Neural progenitor cell (in vitro differentiated cells): ENCODE results near the gene CREBBP. TPM values are rescaled to one million over a fixed set of nuclear protein-coding genes. Genes with fewer than 3 reads are reported as not detected.

ENCODE experiments used
- DNase-seq: peaks from one replicate; pipeline ENCODE4 v3.0.0-alpha.2; 2016; ENCODE audit warnings: low spot score
- H2AFZ ChIP-seq: fragments of 200-600 bp; sonication (generic); replicated peaks from 2 replicates; pipeline ENCODE4 v1.6.1; 2016; ENCODE audit warnings: antibody characterized with exemption
- H3F3A ChIP-seq: fragments of 200-600 bp; sonication (generic); 2 replicates; pipeline ENCODE4 v1.6.1; 2016; ENCODE audit warnings: antibody characterized with exemption, low read depth
- H3K27ac ChIP-seq: fragments of 200-600 bp; sonication (generic); 2 replicates; pipeline ENCODE4 v1.5.1; 2016; ENCODE audit warnings: mild to moderate bottlenecking
- H3K27me3 ChIP-seq: fragments of 200-600 bp; sonication (generic); 2 replicates; pipeline ENCODE4 v1.6.1; 2016; ENCODE audit warnings: mild to moderate bottlenecking, moderate library complexity
- H3K36me3 ChIP-seq: fragments of 200-600 bp; sonication (generic); 2 replicates; pipeline ENCODE4 v1.5.1; 2016
- H3K4me1 ChIP-seq: fragments of 200-600 bp; sonication (generic); 2 replicates; pipeline ENCODE4 v1.6.1; 2016; ENCODE audit warnings: mixed run types
- H3K4me2 ChIP-seq: fragments of 200-600 bp; sonication (generic); 2 replicates; pipeline ENCODE4 v1.6.1; 2016
- H3K4me3 ChIP-seq: fragments of 200-600 bp; sonication (generic); 2 replicates; pipeline ENCODE4 v1.5.1; 2016
- H3K79me2 ChIP-seq: fragments of 200-600 bp; sonication (generic); 2 replicates; pipeline ENCODE4 v1.6.1; 2016; ENCODE audit warnings: low read depth
- H3K9ac ChIP-seq: fragments of 200-600 bp; sonication (generic); 2 replicates; pipeline ENCODE4 v1.6.1; 2016
- H3K9me3 ChIP-seq: fragments of 200-600 bp; sonication (generic); 2 replicates; pipeline ENCODE4 v1.5.1; 2016; ENCODE audit warnings: low read depth
- H4K20me1 ChIP-seq: fragments of 200-600 bp; sonication (generic); 2 replicates; pipeline ENCODE4 v1.6.1; 2016; ENCODE audit warnings: low read depth
- H3K27ac Mint-ChIP-seq: 3 replicates; pipeline ENCODE4 v1.8.0; 2021; ENCODE audit warnings: mixed read lengths
- H3K27me3 Mint-ChIP-seq: 2 replicates; pipeline ENCODE4 v1.8.0; 2022; ENCODE audit warnings: low read depth, mild to moderate bottlenecking, inconsistent platforms, moderate library complexity, mixed read lengths; ENCODE audit not compliant: insufficient read depth
- H3K36me3 Mint-ChIP-seq: 3 replicates; pipeline ENCODE4 v1.8.0; 2021; ENCODE audit warnings: mixed read lengths
- H3K4me1 Mint-ChIP-seq: 3 replicates; pipeline ENCODE4 v1.8.0; 2021; ENCODE audit warnings: mixed read lengths
- H3K4me3 Mint-ChIP-seq: 3 replicates; pipeline ENCODE4 v1.8.0; 2021; ENCODE audit warnings: mild to moderate bottlenecking, moderate library complexity, mixed read lengths
- H3K9me3 Mint-ChIP-seq: 3 replicates; pipeline ENCODE4 v1.8.0; 2020; ENCODE audit warnings: mixed read lengths
- CTCF ChIP-seq: fragments of 200-600 bp; sonication (generic); IDR thresholded peaks from 2 replicates; pipeline ENCODE4 v1.5.1; 2017; ENCODE audit warnings: antibody characterized with exemption, mild to moderate bottlenecking
- EZH2 ChIP-seq: fragments of 200-600 bp; sonication (generic); IDR thresholded peaks from 2 replicates; pipeline ENCODE4 v1.6.1; 2017; ENCODE audit warnings: antibody characterized with exemption, mild to moderate bottlenecking, moderate library complexity
- EZH2phosphoT487 ChIP-seq: fragments of 200-600 bp; sonication (generic); IDR thresholded peaks from 2 replicates; pipeline ENCODE4 v1.6.1; 2017; ENCODE audit warnings: antibody characterized with exemption
- total RNA-seq: library from RNA; depleted of rRNA; stranded (reverse); fragments of >200 nt; gene quantifications from 2 replicates; pipeline ENCODE4 v1.2.3, GENCODE V29; 2015; ENCODE audit warnings: low replicate concordance

CREBBP gene
- total RNA-seq, 1 donor from 2014 or later: 60.6 TPM

GRCh38 chr16:3788711-3789374, 91.7 kb downstream of the CREBBP start:
- Histone ChIP-seq H3K9ac (no peak overlapping the region), H4K20me1 (peaks cover 77% of the 10 kb centered on the region), H3K9me3 (no peaks in the 10 kb centered on the region), H3K4me3 (no peak overlapping the region), H3K27me3 (no peaks in the 10 kb centered on the region), H3F3A (no peaks in the 10 kb centered on the region), H3K4me1 (no peaks in the 10 kb centered on the region), H3K27ac (no peak overlapping the region), H3K79me2 (peaks cover 79% of the 10 kb centered on the region), H2AFZ (no peak overlapping the region), H3K4me2 (no peak overlapping the region), H3K36me3 (peaks cover 12% of the 10 kb centered on the region)
- H3K36me3 Mint-ChIP-seq: peaks cover 30% of the 10 kb centered on the region
- no peak overlapping the region for H3K27ac Mint-ChIP-seq
- no peak for TF ChIP-seq CTCF
- no peak for TF ChIP-seq EZH2
- TF ChIP-seq EZH2phosphoT487: no peak
- no peak overlapping the region for H3K4me3 Mint-ChIP-seq
- no peak for DNase-seq
- H3K4me1 Mint-ChIP-seq: no peaks in the 10 kb centered on the region
- H3K27me3 Mint-ChIP-seq: no peaks in the 10 kb centered on the region
- H3K9me3 Mint-ChIP-seq: no peaks in the 10 kb centered on the region

- no peak for DNase-seq
- Histone ChIP-seq H3K79me2 (peaks cover 77% of the 10 kb centered on the region), H4K20me1 (peaks cover 77% of the 10 kb centered on the region), H3F3A (no peaks in the 10 kb centered on the region), H3K4me2 (no peak overlapping the region), H3K27ac (no peak overlapping the region), H3K4me3 (no peak overlapping the region), H3K9me3 (no peaks in the 10 kb centered on the region), H3K9ac (no peak overlapping the region), H3K36me3 (peaks cover 12% of the 10 kb centered on the region), H3K4me1 (no peaks in the 10 kb centered on the region), H2AFZ (no peak overlapping the region), H3K27me3 (no peaks in the 10 kb centered on the region)
- Mint-ChIP-seq H3K9me3 (no peaks in the 10 kb centered on the region), H3K27me3 (no peaks in the 10 kb centered on the region), H3K27ac (no peak overlapping the region), H3K36me3 (peaks cover 27% of the 10 kb centered on the region), H3K4me1 (no peaks in the 10 kb centered on the region), H3K4me3 (no peak overlapping the region)
- TF ChIP-seq EZH2phosphoT487 (no peak), CTCF (no peak), EZH2 (no peak)
These were observed 92.4 kb downstream of the CREBBP start for GRCh38 chr16:3787924-3788661.

GRCh38 chr16:3785413-3785812, 95.1 kb downstream of the CREBBP start:
- H3K4me2 ChIP-seq: no peak overlapping the region
- no peak overlapping the region for H3K27ac ChIP-seq
- H2AFZ ChIP-seq: no peak overlapping the region
- no peak overlapping the region for H3K27ac Mint-ChIP-seq
- no peaks in the 10 kb centered on the region for H3K9me3 Mint-ChIP-seq
- H3K36me3 ChIP-seq: peaks cover 17% of the 10 kb centered on the region
- H3F3A ChIP-seq: no peaks in the 10 kb centered on the region
- TF ChIP-seq EZH2phosphoT487 (no peak), CTCF (no peak), EZH2 (no peak)
- peaks cover 19% of the 10 kb centered on the region for H3K36me3 Mint-ChIP-seq
- H3K9ac ChIP-seq: no peak overlapping the region
- H3K79me2 ChIP-seq: peaks cover 50% of the 10 kb centered on the region
- peaks cover 66% of the 10 kb centered on the region for H4K20me1 ChIP-seq
- DNase-seq: no peak
- no peaks in the 10 kb centered on the region for H3K27me3 Mint-ChIP-seq
- no peaks in the 10 kb centered on the region for H3K27me3 ChIP-seq
- no peaks in the 10 kb centered on the region for H3K4me1 ChIP-seq
- no peaks in the 10 kb centered on the region for H3K9me3 ChIP-seq
- no peak overlapping the region for H3K4me3 Mint-ChIP-seq
- H3K4me3 ChIP-seq: no peak overlapping the region
- no peaks in the 10 kb centered on the region for H3K4me1 Mint-ChIP-seq
